H1 (cell line): ENCODE measurements around the gene USE1. TPM values are rescaled to one million over a fixed set of nuclear protein-coding genes. Genes with fewer than 3 reads are reported as not detected.

Experiments used
- CBX5 ChIP-seq: fragments of 300-800, 300-1000 bp; sonication (generic); IDR thresholded peaks from 2 replicates; pipeline ENCODE4 v1.7.1; 2016; ENCODE audit warnings: antibody characterized with exemption, low read length, low read depth
- CHD7 ChIP-seq: fragments of 300-600 bp; sonication (generic); IDR thresholded peaks from 2 replicates; pipeline ENCODE4 v1.7.1; 2012; ENCODE audit warnings: low read length, moderate library complexity, mild to moderate bottlenecking, inconsistent platforms; ENCODE audit not compliant: insufficient replicate concordance
- GTF2F1 ChIP-seq: IDR thresholded peaks from 2 replicates; pipeline ENCODE4 v1.6.1; 2012; ENCODE audit warnings: low read depth, low read length, improper control_type of control experiment, borderline replicate concordance
- POLR2A ChIP-seq, 2 experiments: IDR thresholded peaks; 1 replicate in 1 of 2; 2 replicates in 1 of 2; pipeline ENCODE4 v1.6.1; 2011; ENCODE audit warnings: low read depth in 2 of 2, low read length in 2 of 2, mild to moderate bottlenecking in 2 of 2; ENCODE audit errors: control extremely low read depth in 1 of 2
- SAP30 ChIP-seq: fragments of 300-600 bp; sonication (generic); IDR thresholded peaks from 2 replicates; pipeline ENCODE4 v1.7.1; 2012; ENCODE audit warnings: low read length, moderate library complexity, mild to moderate bottlenecking, inconsistent platforms; ENCODE audit not compliant: insufficient read depth, insufficient replicate concordance
- SIN3A ChIP-seq, 2 experiments: IDR thresholded peaks in 1 of 2; conservative IDR thresholded peaks in 1 of 2; 2 replicates each; pipeline ENCODE4 v1.6.1; 2011 to 2012; ENCODE audit warnings: low read length in 2 of 2, improper control_type of control experiment in 1 of 2, low read depth in 1 of 2, mild to moderate bottlenecking in 1 of 2
- SP2 ChIP-seq: IDR thresholded peaks from 2 replicates; pipeline ENCODE4 v1.6.1; 2012; ENCODE audit warnings: mild to moderate bottlenecking, low read length, inconsistent platforms
- TAF1 ChIP-seq: IDR thresholded peaks from 2 replicates; pipeline ENCODE4 v1.6.1; 2011; ENCODE audit warnings: mild to moderate bottlenecking, low read depth, low read length
- TCF12 ChIP-seq: IDR thresholded peaks from 2 replicates; pipeline ENCODE4 v1.6.1; 2011; ENCODE audit warnings: low read depth, mild to moderate bottlenecking, low read length
- YY1 ChIP-seq: IDR thresholded peaks from 2 replicates; pipeline ENCODE4 v1.6.1; 2011; ENCODE audit warnings: low read depth, mild to moderate bottlenecking, low read length
- polyA plus RNA-seq, 7 experiments: library from polyadenylated mRNA; depleted of rRNA in 3 of 7; stranded (reverse) in 5 of 7; unstranded in 2 of 7; fragments of >200 nt in 5 of 7; fragments of 200-250 nt in 2 of 7; gene quantifications; 1 replicate in 5 of 7; 2 replicates in 1 of 7; 4 replicates in 1 of 7; pipeline versions ENCODE4 v1.2.1 to v1.2.3, GENCODE V29; 2011 to 2013; ENCODE audit warnings: missing spikeins in 2 of 7, mixed read lengths in 2 of 7
- total RNA-seq: library from RNA; stranded (reverse); fragmentation: NEBNext Ultra II Directional; extraction: Animal tissue kit (Norgen Biotek cat#: 25700); gene quantifications from 2 replicates; pipeline ENCODE4 v1.2.1, GENCODE V29; 2021

The USE1 gene
- total and polyA plus RNA-seq, 2 of the 8 experiments (the other 6 are each of a cell fraction or from before 2014, with no cell fraction given) = 8.7 to 13.9 TPM

- TF ChIP-seq CHD7 = no peak
- TF ChIP-seq TAF1 = 0 out of 2 replicates have a peak, but pooled peaks have one; percentile 28
- no peak for TF ChIP-seq GTF2F1
- no peak for TF ChIP-seq YY1
- no peak for TF ChIP-seq SP2
- TF ChIP-seq CBX5 = no peak
- TF ChIP-seq POLR2A (IDR thresholded peaks at IDR 0.05; ENCODE audit: control extremely low read depth in 1 of 2, low read depth in 2 of 2, low read length in 2 of 2) = peak in 1 of 2 experiments; percentile 12; a peak in 1 of 3 replicates
- peak; percentile 88 for TF ChIP-seq SAP30
- peak in 1 of 2 experiments; percentile 46; a peak in 1 of 4 replicates for TF ChIP-seq SIN3A (conservative IDR thresholded peaks at IDR 0.05 in 1 of 2, IDR thresholded peaks at IDR 0.05 in 1 of 2; ENCODE audit: low read depth in 1 of 2, low read length in 2 of 2)
- no peak for TF ChIP-seq TCF12
These were observed 19.7 kb downstream of the USE1 start (continued) for GRCh38 chr19:17234911-17235299.
